ENCODE measurements around the gene IRF9. TPM values are rescaled to one million over a fixed set of nuclear protein-coding genes. Genes with fewer than 3 reads are reported as not detected.

Gene IRF9
- total RNA-seq, 2 donors from 2014 or later: 74.8 to 86.1 TPM

DNA sequence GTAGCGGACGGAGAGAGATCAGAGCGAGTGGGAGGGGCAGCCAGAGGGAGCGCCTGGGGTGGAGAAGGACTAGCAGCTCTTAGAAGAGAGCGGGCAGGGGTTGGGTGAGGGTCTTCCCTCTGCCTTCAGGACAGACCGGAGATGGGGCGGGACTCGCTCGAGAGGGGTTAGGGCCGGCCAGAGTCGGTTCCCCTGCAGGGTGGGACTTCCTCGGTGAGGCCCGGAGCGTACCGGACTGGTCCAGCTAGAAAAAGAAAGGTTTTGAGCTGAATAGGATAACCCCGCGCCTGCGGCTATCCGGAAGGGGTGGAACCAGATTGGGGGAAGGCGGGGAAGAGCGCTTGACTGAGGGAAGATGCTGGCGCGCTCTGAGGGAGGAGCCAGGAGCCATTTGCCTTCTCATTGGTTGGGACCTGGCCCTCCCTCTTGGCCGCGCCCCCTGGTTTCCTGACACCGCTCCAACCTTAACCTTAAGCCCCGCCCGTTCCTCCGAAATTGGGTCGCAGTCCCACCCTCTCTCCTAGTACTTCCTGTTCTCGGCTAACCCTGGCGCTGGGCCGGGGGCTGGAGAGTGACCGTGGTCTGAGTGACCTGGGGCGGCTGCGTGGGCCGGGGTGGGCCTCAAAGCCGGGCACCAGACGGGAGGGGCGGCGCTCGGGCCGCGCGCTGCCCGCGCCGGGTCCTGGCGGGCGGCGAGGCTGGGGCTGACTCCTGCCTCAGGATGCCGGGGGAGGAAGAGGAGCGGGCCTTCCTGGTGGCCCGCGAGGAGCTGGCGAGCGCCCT lies 13.9 kb upstream of the IRF9 start, which contains the start of gene RNF31:
Gene RNF31 (plus strand): TSS at position 521 of the 783 bp plus-strand sequence. CDS start 201 bp downstream, at position 722.
- peak; percentile 96 for DNase-seq (ENCODE audit: low spot score)
- TF ChIP-seq, protein P1, sequence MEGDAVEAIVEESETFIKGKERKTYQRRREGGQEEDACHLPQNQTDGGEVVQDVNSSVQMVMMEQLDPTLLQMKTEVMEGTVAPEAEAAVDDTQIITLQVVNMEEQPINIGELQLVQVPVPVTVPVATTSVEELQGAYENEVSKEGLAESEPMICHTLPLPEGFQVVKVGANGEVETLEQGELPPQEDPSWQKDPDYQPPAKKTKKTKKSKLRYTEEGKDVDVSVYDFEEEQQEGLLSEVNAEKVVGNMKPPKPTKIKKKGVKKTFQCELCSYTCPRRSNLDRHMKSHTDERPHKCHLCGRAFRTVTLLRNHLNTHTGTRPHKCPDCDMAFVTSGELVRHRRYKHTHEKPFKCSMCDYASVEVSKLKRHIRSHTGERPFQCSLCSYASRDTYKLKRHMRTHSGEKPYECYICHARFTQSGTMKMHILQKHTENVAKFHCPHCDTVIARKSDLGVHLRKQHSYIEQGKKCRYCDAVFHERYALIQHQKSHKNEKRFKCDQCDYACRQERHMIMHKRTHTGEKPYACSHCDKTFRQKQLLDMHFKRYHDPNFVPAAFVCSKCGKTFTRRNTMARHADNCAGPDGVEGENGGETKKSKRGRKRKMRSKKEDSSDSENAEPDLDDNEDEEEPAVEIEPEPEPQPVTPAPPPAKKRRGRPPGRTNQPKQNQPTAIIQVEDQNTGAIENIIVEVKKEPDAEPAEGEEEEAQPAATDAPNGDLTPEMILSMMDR (IDR thresholded peaks at IDR 0.05): no peak
- ATAC-seq (ENCODE audit: insufficient number of reproducible peaks, low FRiP score, low read depth): peak; percentile 91
- peaks cover 14 to 33% of the 10 kb centered on the region in 2 donors for H3K4me1 ChIP-seq (ENCODE audit: control insufficient read depth in 1 of 2, low read depth in 2 of 2)
- H3K4me3 ChIP-seq: peak within 1 kb of the TSS; percentile 92
- H3K9me3 ChIP-seq: no peaks in the 10 kb centered on the region
- H3K27ac ChIP-seq: peak within 1 kb of the TSS; percentile 87 to 88
- H3K27me3 ChIP-seq (replicated peaks; ENCODE audit: insufficient read depth): no peaks in the 10 kb centered on the region
- H3K36me3 ChIP-seq: peaks cover 26% of the 10 kb centered on the region

DNA sequence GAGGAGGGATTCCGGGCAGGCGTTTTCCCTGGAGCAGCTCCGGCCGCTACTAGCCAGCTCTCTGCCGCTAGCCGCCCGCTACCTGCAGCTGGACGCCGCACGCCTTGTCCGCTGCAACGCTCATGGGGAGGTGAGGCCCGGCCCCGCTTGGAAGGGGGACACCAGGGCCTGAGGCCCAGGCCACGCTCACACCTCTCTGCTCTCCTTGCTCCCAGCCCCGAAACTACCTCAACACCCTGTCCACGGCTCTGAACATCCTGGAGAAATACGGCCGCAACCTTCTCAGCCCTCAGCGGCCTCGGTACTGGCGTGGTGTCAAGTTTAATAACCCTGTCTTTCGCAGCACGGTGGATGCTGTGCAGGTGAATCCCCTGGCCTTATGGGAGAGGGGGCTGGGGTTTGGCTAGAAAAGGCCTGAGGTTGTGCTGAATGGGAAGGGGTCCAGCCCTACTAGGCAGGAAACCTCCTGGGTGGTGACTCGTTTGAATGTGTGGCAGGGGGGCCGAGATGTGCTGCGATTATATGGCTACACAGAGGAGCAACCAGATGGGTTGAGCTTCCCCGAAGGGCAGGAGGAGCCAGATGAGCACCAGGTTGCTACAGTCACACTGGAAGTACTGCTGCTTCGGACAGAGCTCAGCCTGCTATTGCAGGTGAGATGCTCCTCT lies 13.2 kb upstream of the IRF9 start:
- Histone ChIP-seq H3K4me1 (ENCODE audit: control insufficient read depth in 1 of 2, low read depth in 2 of 2) (peaks cover 13 to 30% of the 10 kb centered on the region in 2 donors), H3K27me3 (replicated peaks; ENCODE audit: insufficient read depth) (no peaks in the 10 kb centered on the region), H3K36me3 (peaks cover 26% of the 10 kb centered on the region), H3K9me3 (no peaks in the 10 kb centered on the region), H3K27ac (peak overlapping the region; percentile 87 to 88), H3K4me3 (peak overlapping the region; percentile 92)
- ATAC-seq (ENCODE audit: insufficient number of reproducible peaks, low FRiP score, low read depth) (no peak), DNase-seq (ENCODE audit: low spot score) (no peak)
- TF ChIP-seq, protein P1 (IDR thresholded peaks at IDR 0.05): no peak

DNA sequence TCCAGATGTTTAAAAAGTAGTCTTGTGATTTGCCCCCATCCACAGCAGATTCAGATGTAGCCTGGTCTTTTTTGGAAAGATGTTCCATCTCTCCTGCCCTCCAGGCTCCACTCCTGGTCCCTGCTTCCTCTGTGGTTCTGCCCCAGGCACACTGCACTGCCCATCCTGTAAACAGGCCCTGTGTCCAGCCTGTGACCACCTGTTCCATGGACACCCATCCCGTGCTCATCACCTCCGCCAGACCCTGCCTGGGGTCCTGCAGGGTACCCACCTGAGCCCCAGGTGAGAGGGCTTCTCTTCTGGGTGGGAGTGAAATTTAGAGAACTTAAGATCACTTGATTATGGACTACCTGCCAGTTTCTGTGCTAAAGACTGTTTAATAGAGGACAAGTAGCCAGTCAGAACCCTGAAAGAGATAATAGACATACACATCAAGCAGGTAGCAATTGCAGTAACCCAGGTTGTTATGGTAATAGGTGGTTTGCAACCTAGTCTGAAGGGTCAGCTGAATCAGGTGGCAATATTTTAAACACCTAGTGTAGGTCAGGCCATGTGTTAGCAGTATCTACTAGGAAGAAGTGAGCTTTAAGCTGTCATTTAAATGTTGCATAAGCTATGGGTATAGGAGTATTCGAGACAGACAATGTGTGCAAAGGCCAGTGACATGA lies 11.6 kb upstream of the IRF9 start:
- peaks cover 30% of the 10 kb centered on the region for H3K36me3 ChIP-seq

DNA sequence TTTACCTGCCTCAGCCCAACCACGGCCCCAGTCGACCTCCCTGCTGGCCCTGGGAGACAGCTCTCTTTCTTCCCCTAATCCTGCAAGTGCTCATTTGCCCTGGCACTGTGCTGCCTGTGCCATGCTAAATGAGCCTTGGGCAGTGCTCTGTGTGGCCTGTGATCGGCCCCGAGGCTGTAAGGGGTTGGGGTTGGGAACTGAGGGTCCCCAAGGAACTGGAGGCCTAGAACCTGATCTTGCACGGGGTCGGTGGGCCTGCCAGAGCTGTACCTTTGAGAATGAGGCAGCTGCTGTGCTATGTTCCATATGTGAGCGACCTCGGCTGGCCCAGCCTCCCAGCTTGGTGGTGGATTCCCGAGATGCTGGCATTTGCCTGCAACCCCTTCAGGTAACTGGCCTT lies 11.0 kb upstream of the IRF9 start:
- H3K27me3 ChIP-seq (replicated peaks; ENCODE audit: insufficient read depth): no peaks in the 10 kb centered on the region
- H3K4me1 ChIP-seq (ENCODE audit: control insufficient read depth in 1 of 2, low read depth in 2 of 2): peaks cover 13 to 28% of the 10 kb centered on the region in 2 donors
- DNase-seq (ENCODE audit: low spot score): no peak
- no peak overlapping the region for H3K4me3 ChIP-seq
- TF ChIP-seq, protein P1 (IDR thresholded peaks at IDR 0.05): no peak
- no peak for ATAC-seq (ENCODE audit: insufficient number of reproducible peaks, low FRiP score, low read depth)
- H3K27ac ChIP-seq: no peak overlapping the region
- H3K36me3 ChIP-seq: peaks cover 35% of the 10 kb centered on the region
- no peaks in the 10 kb centered on the region for H3K9me3 ChIP-seq

More for the DNA sequence above, 11.6 kb upstream of the IRF9 start:
- Histone ChIP-seq H3K27me3 (replicated peaks; ENCODE audit: insufficient read depth) (no peaks in the 10 kb centered on the region), H3K9me3 (no peaks in the 10 kb centered on the region), H3K4me3 (no peak overlapping the region), H3K27ac (no peak overlapping the region), H3K4me1 (ENCODE audit: control insufficient read depth in 1 of 2, low read depth in 2 of 2) (peaks cover 13 to 30% of the 10 kb centered on the region in 2 donors)
- DNase-seq (ENCODE audit: low spot score) (no peak), ATAC-seq (ENCODE audit: insufficient number of reproducible peaks, low FRiP score, low read depth) (no peak)
- TF ChIP-seq, protein P1 (IDR thresholded peaks at IDR 0.05): no peak

DNA sequence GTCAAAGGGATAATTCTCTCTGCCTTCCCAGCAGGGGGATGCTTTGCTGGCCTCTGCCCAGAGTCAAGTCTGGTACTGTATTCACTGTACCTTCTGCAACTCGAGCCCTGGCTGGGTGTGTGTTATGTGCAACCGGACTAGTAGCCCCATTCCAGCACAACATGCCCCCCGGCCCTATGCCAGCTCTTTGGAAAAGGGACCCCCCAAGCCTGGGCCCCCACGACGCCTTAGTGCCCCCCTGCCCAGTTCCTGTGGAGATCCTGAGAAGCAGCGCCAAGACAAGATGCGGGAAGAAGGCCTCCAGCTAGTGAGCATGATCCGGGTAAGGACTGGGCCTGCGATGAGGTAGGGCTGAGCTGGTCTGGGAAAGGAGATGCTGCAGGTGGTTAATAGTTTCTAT lies 10.5 kb upstream of the IRF9 start:
- H3K9me3 ChIP-seq: no peaks in the 10 kb centered on the region
- DNase-seq (ENCODE audit: low spot score) (no peak), ATAC-seq (ENCODE audit: insufficient number of reproducible peaks, low FRiP score, low read depth) (no peak)
- H3K27me3 ChIP-seq (replicated peaks; ENCODE audit: insufficient read depth): no peaks in the 10 kb centered on the region
- H3K36me3 ChIP-seq: peaks cover 40% of the 10 kb centered on the region
- H3K4me3 ChIP-seq: no peak overlapping the region
- no peak overlapping the region for H3K27ac ChIP-seq
- H3K4me1 ChIP-seq (ENCODE audit: control insufficient read depth in 1 of 2, low read depth in 2 of 2): peaks cover 11 to 23% of the 10 kb centered on the region in 2 donors
- TF ChIP-seq, protein P1 (IDR thresholded peaks at IDR 0.05): no peak

Measured in thoracic aorta (tissue), 2 donors.